ENCODE measurements around the gene USP22. TPM values are rescaled to one million over a fixed set of nuclear protein-coding genes. Genes with fewer than 3 reads are reported as not detected.

Gene USP22
- total and polyA plus RNA-seq, 2 donors (not counting 3 experiments of a cell fraction or from before 2014, with no cell fraction given), result 204 to 260 TPM

DNA sequence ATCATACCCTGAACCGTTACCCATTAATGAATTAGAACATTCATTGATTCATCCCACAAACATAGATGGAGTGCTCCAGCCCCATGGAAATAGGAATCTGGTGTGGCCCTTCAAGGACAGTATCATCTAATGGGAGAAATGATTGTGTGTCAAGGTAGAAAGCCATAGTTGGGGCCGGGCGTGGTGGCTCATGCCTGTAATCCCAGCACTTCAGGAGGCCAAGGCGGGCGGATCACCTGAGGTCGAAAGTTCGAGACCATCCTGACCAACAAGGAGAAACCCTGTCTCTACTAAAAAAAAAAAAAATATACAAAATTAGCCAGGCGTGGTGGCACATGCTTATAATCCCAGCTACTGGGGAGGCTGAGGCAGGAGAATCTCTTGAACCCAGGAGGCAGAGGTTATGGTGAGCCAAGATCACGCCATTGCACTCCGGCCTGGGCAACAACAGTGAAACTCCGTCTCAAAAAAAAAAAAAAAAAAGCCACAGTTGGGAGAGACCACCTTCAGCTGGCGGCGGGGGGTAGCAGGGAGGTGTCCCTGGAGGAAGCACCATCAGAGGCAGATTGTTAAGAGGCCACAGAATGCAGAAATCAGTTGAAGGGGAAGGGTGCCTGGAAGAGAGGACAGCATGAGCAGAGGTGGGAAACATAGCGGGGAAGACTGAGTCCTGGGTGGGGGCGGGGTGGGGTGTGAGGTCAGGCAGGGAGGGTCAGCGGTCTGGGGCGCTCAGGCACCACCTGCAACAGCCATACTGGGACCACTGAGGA, 60.0 kb downstream of the USP22 start:
- DNase-seq (ENCODE audit: low read depth, low spot score), result no peak
- Histone ChIP-seq H4K20me1 (replicated peaks; ENCODE audit: control insufficient read depth, extremely low read depth, insufficient read depth, low read length) (no peaks in the 10 kb centered on the region), H2AFZ (ENCODE audit: low read depth, low read length) (no peak overlapping the region), H3K27ac (ENCODE audit: insufficient read depth, low read depth, low read length) (no peak overlapping the region), H3K79me2 (ENCODE audit: control insufficient read depth, insufficient read depth, low read length) (no peaks in the 10 kb centered on the region), H3K9me1 (replicated peaks; ENCODE audit: control insufficient read depth, extremely low read depth, insufficient read depth, low read length) (no peaks in the 10 kb centered on the region), H3K4me1 (ENCODE audit: control insufficient read depth, extremely low read depth, insufficient read depth, low read length) (no peaks in the 10 kb centered on the region), H3K4me2 (ENCODE audit: insufficient read depth, low read length) (no peak overlapping the region), H3K36me3 (ENCODE audit: control insufficient read depth in 2 of 2, extremely low read depth in 1 of 2, insufficient read depth in 2 of 2, low read length in 2 of 2) (no peaks in the 10 kb centered on the region), H3K9ac (replicated peaks; ENCODE audit: extremely low read depth, insufficient read depth, low read length) (no peak overlapping the region), H3K27me3 (ENCODE audit: control insufficient read depth in 2 of 2, insufficient read depth in 2 of 2, low read length in 2 of 2) (no peaks in the 10 kb centered on the region), H3K4me3 (replicated peaks in 1 of 3; ENCODE audit: insufficient read depth in 1 of 3, low read depth in 1 of 3, low read length in 3 of 3) (no peak overlapping the region), H3K9me3 (replicated peaks; ENCODE audit: control insufficient read depth, insufficient read depth, low read length) (no peaks in the 10 kb centered on the region)
- CTCF ChIA-PET, result interaction anchor here (1.6 kb wide), 1 partner anchor 182 kb away, joined by 4 read pairs; no protein-coding TSS in a partner anchor
- TF ChIP-seq POLR2A (IDR thresholded peaks at IDR 0.05; ENCODE audit: low read depth, low read length) (no peak), JUN (IDR thresholded peaks at IDR 0.05; ENCODE audit: borderline replicate concordance, insufficient read depth, insufficient read length, low read depth) (no peak), EZH2 (IDR thresholded peaks at IDR 0.05; ENCODE audit: borderline replicate concordance, low read depth, low read length, severe bottlenecking) (no peak), MYC (IDR thresholded peaks at IDR 0.05; ENCODE audit: low read depth, low read length) (no peak), FOS (IDR thresholded peaks at IDR 0.05; ENCODE audit: borderline replicate concordance, insufficient read depth, low read length) (no peak), POLR2AphosphoS5 (IDR thresholded peaks at IDR 0.05; ENCODE audit: insufficient read depth, low read depth, low read length) (no peak), CTCF (IDR thresholded peaks at IDR 0.05; ENCODE audit: extremely low read depth in 1 of 2, insufficient read depth in 1 of 2, low read depth in 1 of 2, low read length in 2 of 2) (no peak), GATA2 (IDR thresholded peaks at IDR 0.05; ENCODE audit: insufficient read depth, insufficient read length, low read depth, low read length) (no peak)
- TF ChIP-seq, protein P1, sequence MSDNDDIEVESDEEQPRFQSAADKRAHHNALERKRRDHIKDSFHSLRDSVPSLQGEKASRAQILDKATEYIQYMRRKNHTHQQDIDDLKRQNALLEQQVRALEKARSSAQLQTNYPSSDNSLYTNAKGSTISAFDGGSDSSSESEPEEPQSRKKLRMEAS (IDR thresholded peaks at IDR 0.05; ENCODE audit: insufficient read depth, insufficient read length), result no peak
- BruUV-seq (replicated peaks), result no TSS peak
- intact Hi-C loops (cut with micrococcal nuclease), result no loop called here
- FAIRE-seq, result no peak
- POLR2A ChIA-PET, result no interaction called here
- dilution Hi-C loops (cut with MboI; ENCODE audit: extremely low pct_ligation_motif_present, low sequenced_read_pairs), result no loop called here
